Daoy (cell line): Measurements from ENCODE around the gene FZD10. TPM values are rescaled to one million over a fixed set of nuclear protein-coding genes. Genes with fewer than 3 reads are reported as not detected.

Source experiments
- DNase-seq: peaks from one replicate; pipeline ENCODE4 v3.0.0-alpha.2; 2015; ENCODE audit warnings: low read depth
- total RNA-seq: library from RNA; depleted of rRNA; stranded (reverse); fragments of >200 nt; shearing (Covaris generic); gene quantifications from 2 replicates; pipeline ENCODE4 v1.2.3, GENCODE V29; 2014

Gene FZD10
- total RNA-seq, 1 experiment from 2014 or later, result 0.17 TPM

GRCh38 chr12:130132831-130133511 lies 29.3 kb upstream of the FZD10 start:
- DNase-seq, result no peak

- no peak for DNase-seq
These were observed 28.3 kb upstream of the FZD10 start for GRCh38 chr12:130133851-130134562.

GRCh38 chr12:130134563-130134915 lies 27.7 kb upstream of the FZD10 start:
- no peak for DNase-seq

GRCh38 chr12:130136509-130137039 lies 25.7 kb upstream of the FZD10 start:
- no peak for DNase-seq

- no peak for DNase-seq
These were observed 24.9 kb upstream of the FZD10 start for GRCh38 chr12:130137040-130138018.

- DNase-seq, result no peak
These were observed 23.8 kb upstream of the FZD10 start for GRCh38 chr12:130138478-130138877.

GRCh38 chr12:130139567-130140421 lies 22.5 kb upstream of the FZD10 start:
- DNase-seq, result peak; percentile 70

- DNase-seq, result no peak
These were observed 21.2 kb upstream of the FZD10 start for GRCh38 chr12:130141105-130141504.

- DNase-seq, result no peak
These were observed 20.2 kb upstream of the FZD10 start for GRCh38 chr12:130141901-130142683.

- peak; percentile 91 for DNase-seq
These were observed 19.5 kb upstream of the FZD10 start for GRCh38 chr12:130142736-130143135.

- no peak for DNase-seq
These were observed 19.1 kb upstream of the FZD10 start for GRCh38 chr12:130143136-130143535.

GRCh38 chr12:130144256-130144655 lies 18.0 kb upstream of the FZD10 start:
- DNase-seq, result no peak

- DNase-seq, result peak; percentile 82
These were observed 16.5 kb upstream of the FZD10 start for GRCh38 chr12:130145731-130146130.

- DNase-seq, result no peak
These were observed 15.9 kb upstream of the FZD10 start for GRCh38 chr12:130146176-130146931.

GRCh38 chr12:130147875-130148596 lies 14.2 kb upstream of the FZD10 start:
- peak; percentile 36 for DNase-seq

GRCh38 chr12:130151846-130152245 lies 10.4 kb upstream of the FZD10 start:
- DNase-seq, result no peak

- no peak for DNase-seq
These were observed 9.9 kb upstream of the FZD10 start for GRCh38 chr12:130152386-130152785.

GRCh38 chr12:130153803-130154202 lies 8.5 kb upstream of the FZD10 start:
- no peak for DNase-seq
